CD14-positive monocyte (primary cell): ENCODE data around the gene TMEM273. TPM values are rescaled to one million over a fixed set of nuclear protein-coding genes. Genes with fewer than 3 reads are reported as not detected.
A peak's percentile ranks its signal among the peaks of the same experiment; 100 is the strongest.

Experiments
- DNase-seq, 3 donors: peaks; one replicate each; pipeline ENCODE4 v3.0.0-alpha.2; 2011 to 2022
- H2AFZ ChIP-seq: 2 replicates; pipeline ENCODE4 v1.6.0; 2012; ENCODE audit warnings: mild to moderate bottlenecking, low read depth, low read length, inconsistent platforms; ENCODE audit not compliant: insufficient read depth, poor library complexity, severe bottlenecking
- H3K27ac ChIP-seq, 2 donors: 1 replicate in 1 of 2; 2 replicates in 1 of 2; pipeline ENCODE4 v1.5.1; 2012 to 2013; ENCODE audit warnings: low read length in 2 of 2, control low read depth in 1 of 2, inconsistent platforms in 1 of 2, low read depth in 1 of 2, mild to moderate bottlenecking in 1 of 2
- H3K27me3 ChIP-seq, 2 donors: one replicate each; pipeline versions ENCODE4 v1.6.0 to v1.6.1; 2011 to 2013; ENCODE audit warnings: low read length in 2 of 2; ENCODE audit not compliant: control insufficient read depth in 2 of 2, insufficient read depth in 2 of 2
- H3K36me3 ChIP-seq, 2 donors: replicated peaks in 1 of 2; 1 replicate in 1 of 2; 2 replicates in 1 of 2; pipeline versions ENCODE4 v1.5.1 to v1.6.1; 2012 to 2013; ENCODE audit warnings: low read length in 2 of 2, control low read depth in 1 of 2, inconsistent platforms in 1 of 2, mild to moderate bottlenecking in 1 of 2; ENCODE audit not compliant: insufficient read depth in 2 of 2, control insufficient read depth in 1 of 2
- H3K4me1 ChIP-seq, 2 donors: 1 replicate in 1 of 2; 2 replicates in 1 of 2; pipeline versions ENCODE4 v1.5.1 to v1.6.1; 2012 to 2013; ENCODE audit warnings: low read length in 2 of 2, control low read depth in 1 of 2, inconsistent platforms in 1 of 2, mild to moderate bottlenecking in 1 of 2, moderate library complexity in 1 of 2; ENCODE audit not compliant: insufficient read depth in 2 of 2, control insufficient read depth in 1 of 2
- H3K4me2 ChIP-seq: replicated peaks from 2 replicates; pipeline ENCODE3; 2012; ENCODE audit warnings: low read length, moderate library complexity, mild to moderate bottlenecking; ENCODE audit not compliant: poor library complexity, severe bottlenecking; ENCODE audit errors: extremely low read depth
- H3K4me3 ChIP-seq, 3 experiments: fragments of 200-600 bp in 1 of 3; sonication (generic) in 1 of 3; replicated peaks in 1 of 3; 1 replicate in 2 of 3; 2 replicates in 1 of 3; pipeline ENCODE4 v1.5.1; 2011 to 2013; ENCODE audit warnings: low read length in 3 of 3, mild to moderate bottlenecking in 3 of 3, control low read depth in 2 of 3, low read depth in 2 of 3, inconsistent platforms in 1 of 3, moderate library complexity in 1 of 3
- H3K79me2 ChIP-seq: 2 replicates; pipeline ENCODE4 v1.6.0; 2012; ENCODE audit warnings: mild to moderate bottlenecking, control low read depth, inconsistent platforms, low read length, moderate library complexity; ENCODE audit not compliant: insufficient read depth
- H3K9ac ChIP-seq: 2 replicates; pipeline ENCODE4 v1.6.0; 2017; ENCODE audit warnings: low read length, mild to moderate bottlenecking; ENCODE audit not compliant: insufficient read depth, poor library complexity, severe bottlenecking
- H3K9me3 ChIP-seq, 2 donors: replicated peaks in 1 of 2; 1 replicate in 1 of 2; 2 replicates in 1 of 2; pipeline versions ENCODE4 v1.5.1 to v1.6.1; 2012 to 2013; ENCODE audit warnings: low read length in 2 of 2, control low read depth in 1 of 2; ENCODE audit not compliant: control insufficient read depth in 1 of 2, insufficient read depth in 1 of 2
- H4K20me1 ChIP-seq: 2 replicates; pipeline ENCODE4 v1.6.0; 2012; ENCODE audit warnings: mild to moderate bottlenecking, low read length, control low read depth, moderate library complexity; ENCODE audit not compliant: insufficient read depth
- H3K27ac Mint-ChIP-seq, 7 donors: one replicate each; pipeline ENCODE4 v1.8.0; 2020; ENCODE audit warnings: mild to moderate bottlenecking in 7 of 7, mixed read lengths in 7 of 7, moderate library complexity in 6 of 7, inconsistent platforms in 2 of 7
- H3K27me3 Mint-ChIP-seq, 3 donors: one replicate each; pipeline ENCODE4 v1.8.0; 2021 to 2022; ENCODE audit warnings: low read depth in 3 of 3, mild to moderate bottlenecking in 3 of 3, mixed read lengths in 3 of 3, moderate library complexity in 3 of 3, inconsistent platforms in 1 of 3
- H3K36me3 Mint-ChIP-seq, 2 donors: one replicate each; pipeline ENCODE4 v1.8.0; 2020; ENCODE audit warnings: mixed read lengths in 2 of 2, inconsistent platforms in 1 of 2, mild to moderate bottlenecking in 1 of 2
- H3K4me1 Mint-ChIP-seq: one replicate; pipeline ENCODE4 v1.8.0; 2020; ENCODE audit warnings: mild to moderate bottlenecking, mixed read lengths
- H3K4me3 Mint-ChIP-seq, 2 donors: one replicate each; pipeline ENCODE4 v1.8.0; 2020; ENCODE audit warnings: mild to moderate bottlenecking in 2 of 2, mixed read lengths in 2 of 2, moderate library complexity in 1 of 2
- H3K9me3 Mint-ChIP-seq, 7 donors: one replicate each; pipeline ENCODE4 v1.8.0; 2020 to 2022; ENCODE audit warnings: mixed read lengths in 7 of 7, mild to moderate bottlenecking in 6 of 7, moderate library complexity in 6 of 7, inconsistent platforms in 2 of 7
- WGBS: methylation state at CpG from one replicate; pipeline ENCODE4 v1.1.5; 2013; ENCODE audit warnings: missing lambda C conversion rate; ENCODE audit not compliant: insufficient coverage; 5-methylcytosine and 5-hydroxymethylcytosine counted together
- intact Hi-C, 2 donors: fragments of 100-400 bp; cut with micrococcal nuclease; formaldehyde crosslinking; loops; one replicate each; pipeline versions ENCODE4 v1.15.0 to v1.15.1; 2023
- polyA plus RNA-seq, 3 donors: library from polyadenylated mRNA; depleted of rRNA in 1 of 3; unstranded in 2 of 3; stranded (reverse) in 1 of 3; fragments of 300-500 nt in 2 of 3; fragments of >200 nt in 1 of 3; fragmentation: Illumina TruSeq in 2 of 3; gene quantifications; 1 replicate in 2 of 3; 2 replicates in 1 of 3; pipeline ENCODE4 v1.2.3, GENCODE V29; 2012 to 2021
- TF ChIP-seq, protein P1 (sequence below): fragments of 200-600 bp; IDR thresholded peaks from one replicate; pipeline ENCODE4 v1.8.0; 2022; ENCODE audit warnings: antibody characterized with exemption, mild to moderate bottlenecking

The TMEM273 gene
- polyA plus RNA-seq, 3 donors, result 6.7 to 7.9 (median 6.9) TPM

DNA sequence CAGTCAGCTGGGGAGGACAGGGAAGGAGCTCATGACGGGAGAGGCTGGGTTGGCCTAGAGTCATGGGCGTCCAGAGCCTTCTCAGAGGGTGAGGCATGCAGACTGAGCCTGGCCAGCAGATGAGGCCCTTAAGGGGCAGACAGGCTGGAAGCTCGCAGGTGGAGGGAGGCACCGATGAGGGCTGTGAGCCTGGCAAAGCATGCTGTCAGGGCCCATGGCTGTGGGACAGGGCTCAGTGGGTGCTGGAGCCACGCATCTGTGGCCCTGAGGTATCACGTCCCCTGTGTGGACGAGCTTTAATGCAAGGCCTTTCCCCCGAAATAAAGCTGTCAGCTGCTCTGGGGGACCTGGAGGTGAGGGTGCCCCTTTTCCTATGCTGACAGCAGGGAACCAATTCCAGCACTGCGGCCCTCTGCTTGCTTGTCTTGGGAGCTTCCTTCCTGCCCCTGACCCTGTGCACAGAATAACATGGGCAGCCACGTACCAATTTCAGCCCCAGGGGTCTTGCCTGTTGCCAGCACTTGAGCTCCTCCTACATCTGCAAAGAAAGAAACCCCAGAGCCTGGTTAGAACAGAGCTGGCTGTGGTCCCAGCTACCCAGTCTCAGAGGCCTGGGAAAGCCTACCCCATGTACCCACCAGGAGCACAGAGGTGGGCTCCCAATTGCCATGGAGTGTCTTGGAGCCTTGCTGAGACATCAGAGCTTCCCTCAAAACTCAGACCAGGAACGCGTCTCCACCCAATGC lies 20.6 kb downstream of the TMEM273 start:
- no peak overlapping the region for H3K4me3 ChIP-seq

GRCh38 chr10:49166484-49167400 lies 21.4 kb downstream of the TMEM273 start:
- Mint-ChIP-seq H3K27ac (peak overlapping the region in 2 of 7 donors; percentile 41 to 69), H3K4me3 (no peak overlapping the region), H3K9me3 (no peaks in the 10 kb centered on the region), H3K4me1 (peaks cover 25% of the 10 kb centered on the region), H3K27me3 (peaks cover 0 to 6% (median 4%) of the 10 kb centered on the region in 3 donors), H3K36me3 (peaks cover 0 to 10% of the 10 kb centered on the region in 2 donors)
- no peak overlapping the region for H3K9ac ChIP-seq
- no peaks in the 10 kb centered on the region for H3K27me3 ChIP-seq
- no peak for DNase-seq
- no peak overlapping the region for H3K4me3 ChIP-seq
- 91% methylated on average over 13 of the region's 14 CpGs for WGBS
- no peaks in the 10 kb centered on the region for H4K20me1 ChIP-seq
- H3K9me3 ChIP-seq, result no peaks in the 10 kb centered on the region
- H3K79me2 ChIP-seq, result no peaks in the 10 kb centered on the region
- H2AFZ ChIP-seq, result no peak overlapping the region
- H3K27ac ChIP-seq, result no peak overlapping the region
- H3K4me1 ChIP-seq, result peaks cover 17 to 26% of the 10 kb centered on the region in 2 donors
- TF ChIP-seq, protein P1, sequence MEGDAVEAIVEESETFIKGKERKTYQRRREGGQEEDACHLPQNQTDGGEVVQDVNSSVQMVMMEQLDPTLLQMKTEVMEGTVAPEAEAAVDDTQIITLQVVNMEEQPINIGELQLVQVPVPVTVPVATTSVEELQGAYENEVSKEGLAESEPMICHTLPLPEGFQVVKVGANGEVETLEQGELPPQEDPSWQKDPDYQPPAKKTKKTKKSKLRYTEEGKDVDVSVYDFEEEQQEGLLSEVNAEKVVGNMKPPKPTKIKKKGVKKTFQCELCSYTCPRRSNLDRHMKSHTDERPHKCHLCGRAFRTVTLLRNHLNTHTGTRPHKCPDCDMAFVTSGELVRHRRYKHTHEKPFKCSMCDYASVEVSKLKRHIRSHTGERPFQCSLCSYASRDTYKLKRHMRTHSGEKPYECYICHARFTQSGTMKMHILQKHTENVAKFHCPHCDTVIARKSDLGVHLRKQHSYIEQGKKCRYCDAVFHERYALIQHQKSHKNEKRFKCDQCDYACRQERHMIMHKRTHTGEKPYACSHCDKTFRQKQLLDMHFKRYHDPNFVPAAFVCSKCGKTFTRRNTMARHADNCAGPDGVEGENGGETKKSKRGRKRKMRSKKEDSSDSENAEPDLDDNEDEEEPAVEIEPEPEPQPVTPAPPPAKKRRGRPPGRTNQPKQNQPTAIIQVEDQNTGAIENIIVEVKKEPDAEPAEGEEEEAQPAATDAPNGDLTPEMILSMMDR, result no peak
- no peak overlapping the region for H3K4me2 ChIP-seq
- intact Hi-C loops, result no loop called here
- H3K36me3 ChIP-seq, result no peaks in the 10 kb centered on the region

More for the DNA sequence above, 20.6 kb downstream of the TMEM273 start:
- Mint-ChIP-seq H3K27me3 (peaks cover 0 to 6% (median 4%) of the 10 kb centered on the region in 3 donors), H3K27ac (peak overlapping the region in 2 of 7 donors; percentile 4 to 19), H3K4me1 (peaks cover 24% of the 10 kb centered on the region), H3K4me3 (no peak overlapping the region), H3K9me3 (no peaks in the 10 kb centered on the region), H3K36me3 (peaks cover 0 to 10% of the 10 kb centered on the region in 2 donors)
- no peak for DNase-seq
- no peaks in the 10 kb centered on the region for H3K27me3 ChIP-seq
- H3K9ac ChIP-seq, result no peak overlapping the region
- H3K36me3 ChIP-seq, result no peaks in the 10 kb centered on the region
- no peak overlapping the region for H2AFZ ChIP-seq
- H3K27ac ChIP-seq, result no peak overlapping the region
- H3K9me3 ChIP-seq, result no peaks in the 10 kb centered on the region
- no peak overlapping the region for H3K4me2 ChIP-seq
- H3K4me1 ChIP-seq, result peaks cover 23 to 34% of the 10 kb centered on the region in 2 donors
- 96% methylated on average over 9 of the region's 12 CpGs for WGBS
- no peaks in the 10 kb centered on the region for H3K79me2 ChIP-seq
- TF ChIP-seq, protein P1, result no peak
- intact Hi-C loops, result no loop called here
- no peaks in the 10 kb centered on the region for H4K20me1 ChIP-seq
